K562 (cell line): ENCODE measurements around the gene PARP1. TPM values are rescaled to one million over a fixed set of nuclear protein-coding genes. Genes with fewer than 3 reads are reported as not detected.

Experiments used
- ATF4 ChIP-seq: fragments of 450-650 bp; formaldehyde crosslinking; IDR thresholded peaks from 2 replicates; pipeline ENCODE4 v1.4.0; 2022; ENCODE audit warnings: mild to moderate bottlenecking, moderate library complexity
- BHLHE40 ChIP-seq: IDR thresholded peaks from 2 replicates; pipeline ENCODE4 v1.6.1; 2011; ENCODE audit warnings: low read length, improper control_type of control experiment
- FOXP4 ChIP-seq: sonication (generic); formaldehyde crosslinking; IDR thresholded peaks from 2 replicates; pipeline ENCODE4 v1.8.0; 2022; ENCODE audit warnings: mild to moderate bottlenecking, missing genetic modification reagents, borderline replicate concordance
- GATAD2B ChIP-seq: fragments of 450-650 bp; IDR thresholded peaks from 2 replicates; pipeline ENCODE4 v1.6.1; 2017; ENCODE audit warnings: mild to moderate bottlenecking, borderline replicate concordance
- KLF13 ChIP-seq: fragments of 450-650 bp; IDR thresholded peaks from 2 replicates; pipeline ENCODE4 v1.6.1; 2016; ENCODE audit warnings: missing genetic modification characterization, low read depth, mild to moderate bottlenecking, missing compliant biosample characterization, moderate library complexity, borderline replicate concordance
- MNT ChIP-seq, 2 experiments: fragments of 450-650 bp; conservative IDR thresholded peaks; 2 replicates each; pipeline ENCODE4 v1.6.1; 2017; ENCODE audit warnings: mild to moderate bottlenecking in 2 of 2, moderate library complexity in 2 of 2
- MTA1 ChIP-seq: fragments of 450-650 bp; IDR thresholded peaks from 2 replicates; pipeline ENCODE4 v1.6.1; 2017; ENCODE audit warnings: borderline replicate concordance
- REST ChIP-seq, 2 experiments: fragments of 450-650 bp; formaldehyde crosslinking in 1 of 2; IDR thresholded peaks; 2 replicates each; pipeline versions ENCODE4 v1.4.0 to v1.6.1; 2014 to 2020; ENCODE audit warnings: mild to moderate bottlenecking in 2 of 2, borderline replicate concordance in 1 of 2, low read depth in 1 of 2
- SNAPC5 ChIP-seq: fragments of 250-450 bp; sonication (Bioruptor Pico); IDR thresholded peaks from 2 replicates; pipeline ENCODE4 v1.8.0; 2021; ENCODE audit warnings: moderate library complexity, mild to moderate bottlenecking, inconsistent platforms
- ZNF511 ChIP-seq: sonication (generic); formaldehyde crosslinking; IDR thresholded peaks from 2 replicates; pipeline ENCODE4 v1.8.0; 2022; ENCODE audit warnings: mild to moderate bottlenecking, missing genetic modification reagents
- ZNF766 ChIP-seq: fragments of 200-800 bp; sonication (Bioruptor generic); conservative IDR thresholded peaks from 2 replicates; pipeline ENCODE4 v1.6.1; 2016; ENCODE audit warnings: missing genetic modification characterization, missing compliant biosample characterization
- polyA plus RNA-seq, 8 experiments: library from polyadenylated mRNA; depleted of rRNA in 4 of 8; stranded (reverse) in 5 of 8; unstranded in 3 of 8; fragments of >200 nt; fragmentation: Nextera tagmentation in 2 of 8; fragmentation: Illumina TruSeq in 1 of 8; extraction: Ambion mirVana in 2 of 8; extraction: Trizol in 1 of 8; gene quantifications; 2 replicates each; pipeline versions ENCODE4 v1.2.1 to v1.2.3, GENCODE V29; 2011 to 2014; ENCODE audit warnings: inconsistent platforms in 1 of 8, missing spikeins in 1 of 8
- total RNA-seq, 7 experiments: library from RNA; depleted of rRNA in 6 of 7; stranded (reverse); fragments of >200 nt in 6 of 7; fragmentation: Illumina TruSeq in 2 of 7; extraction: Trizol in 2 of 7; gene quantifications; 2 replicates each; pipeline versions ENCODE4 v1.2.1 to v1.2.3, GENCODE V29; 2011 to 2021; ENCODE audit warnings: low replicate concordance in 1 of 7

Gene PARP1
- total and polyA plus RNA-seq, 9 of the 15 experiments (the other 6 are each of a cell fraction or from before 2014, with no cell fraction given) = 121 to 306 (median 250) TPM

- TF ChIP-seq MNT (conservative IDR thresholded peaks at IDR 0.05) (peak; percentile 93 to 97), REST (IDR thresholded peaks at IDR 0.05; ENCODE audit: borderline replicate concordance) (peak; percentile 96), REST (CRISPR knock-in tag; IDR thresholded peaks at IDR 0.05; ENCODE audit: low read depth) (peak; percentile 79; the same call in 1 of the 2 replicates), FOXP4 (CRISPR knock-in tag) (peak; percentile 86; the same call in 1 of the 2 replicates), KLF13 (peak; percentile 64; the same call in 1 of the 2 replicates), BHLHE40 (peak; percentile 90), MTA1 (0 out of 2 replicates have a peak, but pooled peaks have one; percentile 19), ATF4 (CRISPR knock-in tag) (0 out of 2 replicates have a peak, but pooled peaks have one; percentile 24), ZNF766 (CRISPR knock-in tag) (no peak; the same call in 1 of the 2 replicates), GATAD2B (peak; percentile 98), ZNF511 (CRISPR knock-in tag) (peak; percentile 94), SNAPC5 (CRISPR knock-in tag) (no peak)
These were observed at the start of gene PARP1 (continued) for GRCh38 chr1:226407497-226408284.
